Lower leg skin (tissue), 3 donors: ENCODE data around the gene MYLK4.

ENCODE experiments used
- POLR2A ChIP-seq, 2 donors: fragments of 450-650 bp; IDR thresholded peaks; one replicate each; pipeline ENCODE4 v1.6.1; 2016 to 2017; ENCODE audit warnings: antibody characterized with exemption in 2 of 2, mild to moderate bottlenecking in 1 of 2, moderate library complexity in 1 of 2
- TF ChIP-seq, protein P1 (sequence below), 3 donors: fragments of 450-650 bp; IDR thresholded peaks; one replicate each; pipeline ENCODE4 v1.5.1; 2016; ENCODE audit warnings: antibody characterized with exemption in 3 of 3, mild to moderate bottlenecking in 3 of 3, moderate library complexity in 2 of 3

DNA sequence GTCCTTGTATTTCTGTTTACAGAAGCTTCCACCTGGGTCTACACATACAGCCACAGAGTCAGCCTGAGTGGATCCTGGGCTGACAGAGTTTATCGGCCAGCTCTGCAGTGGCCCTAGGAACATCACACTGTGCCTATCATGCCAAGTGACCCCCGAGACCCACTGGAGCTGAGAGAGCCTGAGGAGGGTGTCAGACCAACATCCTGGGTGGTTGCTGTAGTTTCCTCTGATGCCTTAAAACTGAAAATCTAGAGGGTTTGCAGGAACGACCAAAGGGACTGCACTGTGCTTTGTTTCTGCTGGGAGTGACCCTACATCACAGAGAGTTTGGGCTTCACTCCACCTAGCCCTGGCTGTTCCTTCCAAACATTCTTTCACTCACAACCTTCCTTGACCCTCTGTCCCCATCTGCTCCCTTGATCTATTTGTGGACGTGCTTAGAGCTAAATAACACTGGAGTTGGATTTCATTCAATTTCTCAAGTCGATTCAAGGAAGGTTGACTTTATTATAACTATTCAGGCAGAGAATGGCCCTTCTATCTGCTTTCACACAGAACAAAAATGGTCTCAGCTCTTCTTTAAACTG lies 18.1 kb downstream of the MYLK4 start:
- TF ChIP-seq, protein P1, sequence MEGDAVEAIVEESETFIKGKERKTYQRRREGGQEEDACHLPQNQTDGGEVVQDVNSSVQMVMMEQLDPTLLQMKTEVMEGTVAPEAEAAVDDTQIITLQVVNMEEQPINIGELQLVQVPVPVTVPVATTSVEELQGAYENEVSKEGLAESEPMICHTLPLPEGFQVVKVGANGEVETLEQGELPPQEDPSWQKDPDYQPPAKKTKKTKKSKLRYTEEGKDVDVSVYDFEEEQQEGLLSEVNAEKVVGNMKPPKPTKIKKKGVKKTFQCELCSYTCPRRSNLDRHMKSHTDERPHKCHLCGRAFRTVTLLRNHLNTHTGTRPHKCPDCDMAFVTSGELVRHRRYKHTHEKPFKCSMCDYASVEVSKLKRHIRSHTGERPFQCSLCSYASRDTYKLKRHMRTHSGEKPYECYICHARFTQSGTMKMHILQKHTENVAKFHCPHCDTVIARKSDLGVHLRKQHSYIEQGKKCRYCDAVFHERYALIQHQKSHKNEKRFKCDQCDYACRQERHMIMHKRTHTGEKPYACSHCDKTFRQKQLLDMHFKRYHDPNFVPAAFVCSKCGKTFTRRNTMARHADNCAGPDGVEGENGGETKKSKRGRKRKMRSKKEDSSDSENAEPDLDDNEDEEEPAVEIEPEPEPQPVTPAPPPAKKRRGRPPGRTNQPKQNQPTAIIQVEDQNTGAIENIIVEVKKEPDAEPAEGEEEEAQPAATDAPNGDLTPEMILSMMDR (IDR thresholded peaks at IDR 0.05), result no peak
- no peak for TF ChIP-seq POLR2A (IDR thresholded peaks at IDR 0.05)
